CD4-positive, alpha-beta T cell (primary cell): Measurements from ENCODE around the gene CLEC1B. TPM values are rescaled to one million over a fixed set of nuclear protein-coding genes. Genes with fewer than 3 reads are reported as not detected.

ENCODE experiments used
- ATAC-seq: fragments of 200-7000 bp; cut with Tn5 transposase; one replicate; pipeline ENCODE4 v1.10.0; 2022; ENCODE audit warnings: mild to moderate bottlenecking; ENCODE audit not compliant: poor library complexity
- CTCF ChIA-PET: fragments of 350-600 bp; sonication (Branson Sonifier 250); formaldehyde crosslinking; loops from one replicate; lab custom pipeline; 2021; ENCODE audit warnings: antibody characterized with exemption, inconsistent platforms; lab: Charles Lee
- POLR2A ChIA-PET: fragments of 350-600 bp; sonication (Branson Sonifier 250); formaldehyde crosslinking; loops from one replicate; lab custom pipeline; 2021; ENCODE audit warnings: antibody characterized with exemption, inconsistent platforms; lab: Charles Lee
- DNase-seq, 14 experiments: peaks; one replicate each; pipeline ENCODE4 v3.0.0-alpha.2; 2013 to 2020; ENCODE audit warnings: mixed read lengths in 2 of 14
- H3K27ac ChIP-seq, 2 donors: one replicate each; pipeline versions ENCODE4 v1.5.1 to v1.7.0; 2013; ENCODE audit warnings: low read length in 2 of 2, low read depth in 1 of 2, mild to moderate bottlenecking in 1 of 2
- H3K27me3 ChIP-seq, 2 experiments: 1 replicate in 1 of 2; 2 replicates in 1 of 2; pipeline versions ENCODE4 v1.6.1 to v1.7.0; 2013; ENCODE audit warnings: low read length in 2 of 2, control low read depth in 1 of 2, mild to moderate bottlenecking in 1 of 2, moderate library complexity in 1 of 2; ENCODE audit not compliant: insufficient read depth in 2 of 2, control insufficient read depth in 1 of 2
- H3K36me3 ChIP-seq: one replicate; pipeline ENCODE4 v1.6.1; 2013; ENCODE audit warnings: low read length, control low read depth; ENCODE audit not compliant: insufficient read depth
- H3K4me1 ChIP-seq: one replicate; pipeline ENCODE4 v1.6.1; 2013; ENCODE audit warnings: low read length, control low read depth; ENCODE audit not compliant: insufficient read depth
- H3K4me3 ChIP-seq: one replicate; pipeline ENCODE4 v1.5.1; 2013; ENCODE audit warnings: mild to moderate bottlenecking, low read length, moderate library complexity
- H3K9me3 ChIP-seq, 2 experiments: 1 replicate in 1 of 2; 2 replicates in 1 of 2; pipeline versions ENCODE4 v1.6.1 to v1.7.0; 2013; ENCODE audit warnings: low read length in 2 of 2, mild to moderate bottlenecking in 2 of 2, control low read depth in 1 of 2, moderate library complexity in 1 of 2; ENCODE audit not compliant: control insufficient read depth in 1 of 2, insufficient read depth in 1 of 2
- H3K27ac Mint-ChIP-seq: one replicate; pipeline ENCODE4 v1.8.0; 2020; ENCODE audit warnings: mixed read lengths
- H3K27me3 Mint-ChIP-seq: one replicate; pipeline ENCODE4 v1.8.0; 2021; ENCODE audit warnings: mixed read lengths
- H3K36me3 Mint-ChIP-seq: one replicate; pipeline ENCODE4 v1.8.0; 2021; ENCODE audit warnings: low read depth, mixed read lengths
- H3K4me1 Mint-ChIP-seq: one replicate; pipeline ENCODE4 v1.8.0; 2021; ENCODE audit warnings: low read depth, mixed read lengths
- H3K4me3 Mint-ChIP-seq: one replicate; pipeline ENCODE4 v1.8.0; 2020; ENCODE audit warnings: mild to moderate bottlenecking, mixed read lengths
- H3K9me3 Mint-ChIP-seq: one replicate; pipeline ENCODE4 v1.8.0; 2020; ENCODE audit warnings: mixed read lengths
- intact Hi-C, 2 experiments: fragments of 100-400 bp; cut with DNase I in 1 of 2; cut with micrococcal nuclease in 1 of 2; formaldehyde crosslinking; loops; one replicate each; pipeline versions ENCODE4 v1.15.1 to v1.9.0; 2023 to 2025; cut with DNase I, micrococcal nuclease
- total RNA-seq, 174 experiments: library from RNA in 2 of 174; stranded (reverse) in 2 of 174; gene quantifications; one replicate each; pipeline ENCODE4 v1.2.3 and lab custom pipeline; 2021 to 2026
- TF ChIP-seq, protein P1 (sequence below): fragments of 200-600 bp; IDR thresholded peaks from one replicate; pipeline ENCODE4 v1.8.0; 2022; ENCODE audit warnings: antibody characterized with exemption, mild to moderate bottlenecking

Gene CLEC1B
- total RNA-seq, 2 experiments from 2014 or later = not detected

DNA sequence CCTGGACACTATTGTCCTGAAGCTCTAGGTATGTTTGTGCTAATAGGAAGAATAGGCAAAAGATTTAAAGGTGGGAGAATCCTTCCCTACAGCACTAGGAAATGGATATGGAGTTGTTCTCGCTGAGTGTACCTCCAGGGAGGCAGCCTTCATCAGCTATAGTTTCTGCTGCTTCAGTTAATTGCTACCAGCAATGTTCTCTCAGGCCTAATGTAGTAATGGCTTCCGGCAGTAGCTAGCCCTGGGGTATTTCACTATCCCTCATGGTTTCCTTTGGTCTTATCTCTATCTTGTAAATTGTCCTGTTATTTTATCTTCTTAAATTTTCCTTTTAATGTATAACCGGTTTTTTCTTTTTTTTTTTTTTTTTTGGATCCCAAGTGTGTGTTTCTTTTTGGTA is 37.0 kb downstream of the CLEC1B start:
- Mint-ChIP-seq H3K4me3 (no peak overlapping the region), H3K36me3 (no peaks in the 10 kb centered on the region), H3K27me3 (no peaks in the 10 kb centered on the region), H3K4me1 (peaks cover 29% of the 10 kb centered on the region), H3K27ac (no peak overlapping the region), H3K9me3 (no peaks in the 10 kb centered on the region)
- peaks cover 10% of the 10 kb centered on the region for H3K4me1 ChIP-seq
- no peak overlapping the region for H3K27ac ChIP-seq
- no peak for DNase-seq
- no peaks in the 10 kb centered on the region for H3K36me3 ChIP-seq
- H3K4me3 ChIP-seq = no peak overlapping the region
- TF ChIP-seq, protein P1, sequence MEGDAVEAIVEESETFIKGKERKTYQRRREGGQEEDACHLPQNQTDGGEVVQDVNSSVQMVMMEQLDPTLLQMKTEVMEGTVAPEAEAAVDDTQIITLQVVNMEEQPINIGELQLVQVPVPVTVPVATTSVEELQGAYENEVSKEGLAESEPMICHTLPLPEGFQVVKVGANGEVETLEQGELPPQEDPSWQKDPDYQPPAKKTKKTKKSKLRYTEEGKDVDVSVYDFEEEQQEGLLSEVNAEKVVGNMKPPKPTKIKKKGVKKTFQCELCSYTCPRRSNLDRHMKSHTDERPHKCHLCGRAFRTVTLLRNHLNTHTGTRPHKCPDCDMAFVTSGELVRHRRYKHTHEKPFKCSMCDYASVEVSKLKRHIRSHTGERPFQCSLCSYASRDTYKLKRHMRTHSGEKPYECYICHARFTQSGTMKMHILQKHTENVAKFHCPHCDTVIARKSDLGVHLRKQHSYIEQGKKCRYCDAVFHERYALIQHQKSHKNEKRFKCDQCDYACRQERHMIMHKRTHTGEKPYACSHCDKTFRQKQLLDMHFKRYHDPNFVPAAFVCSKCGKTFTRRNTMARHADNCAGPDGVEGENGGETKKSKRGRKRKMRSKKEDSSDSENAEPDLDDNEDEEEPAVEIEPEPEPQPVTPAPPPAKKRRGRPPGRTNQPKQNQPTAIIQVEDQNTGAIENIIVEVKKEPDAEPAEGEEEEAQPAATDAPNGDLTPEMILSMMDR = no peak
- no peaks in the 10 kb centered on the region for H3K27me3 ChIP-seq
- no peak for ATAC-seq
- ChIA-PET POLR2A (no interaction called here), CTCF (no interaction called here)
- intact Hi-C loops = no loop called here
- H3K9me3 ChIP-seq = no peaks in the 10 kb centered on the region

- no peak for ATAC-seq
- no peak overlapping the region for H3K27ac ChIP-seq
- Mint-ChIP-seq H3K27me3 (no peaks in the 10 kb centered on the region), H3K4me1 (peaks cover 37% of the 10 kb centered on the region), H3K4me3 (no peak overlapping the region), H3K27ac (no peak overlapping the region), H3K36me3 (no peaks in the 10 kb centered on the region), H3K9me3 (no peaks in the 10 kb centered on the region)
- POLR2A ChIA-PET = no interaction called here
- DNase-seq = no peak
- no peaks in the 10 kb centered on the region for H3K36me3 ChIP-seq
- intact Hi-C loops = no loop called here
- no peak overlapping the region for H3K4me3 ChIP-seq
- H3K4me1 ChIP-seq = peaks cover 10% of the 10 kb centered on the region
- TF ChIP-seq, protein P1 = no peak
- CTCF ChIA-PET = no interaction called here
- no peaks in the 10 kb centered on the region for H3K27me3 ChIP-seq
- no peaks in the 10 kb centered on the region for H3K9me3 ChIP-seq
These were observed 37.8 kb downstream of the CLEC1B start for GRCh38 chr12:9961106-9961505.

GRCh38 chr12:9960590-9960989 is 38.3 kb downstream of the CLEC1B start:
- no peak for ATAC-seq
- Histone ChIP-seq H3K27me3 (no peaks in the 10 kb centered on the region), H3K4me1 (peaks cover 10% of the 10 kb centered on the region), H3K36me3 (no peaks in the 10 kb centered on the region), H3K4me3 (no peak overlapping the region), H3K9me3 (no peaks in the 10 kb centered on the region), H3K27ac (no peak overlapping the region)
- DNase-seq = no peak
- Mint-ChIP-seq H3K4me3 (no peak overlapping the region), H3K27me3 (no peaks in the 10 kb centered on the region), H3K27ac (no peak overlapping the region), H3K9me3 (no peaks in the 10 kb centered on the region), H3K36me3 (no peaks in the 10 kb centered on the region), H3K4me1 (peaks cover 42% of the 10 kb centered on the region)
- CTCF ChIA-PET = no interaction called here
- POLR2A ChIA-PET = no interaction called here
- intact Hi-C loops = no loop called here
- TF ChIP-seq, protein P1 = no peak
